ENCODE measurements around the gene PPA1.

The PPA1 gene

GRCh38 chr10:70212277-70212676 is 21.0 kb downstream of the PPA1 start:
- peaks cover 9% of the 10 kb centered on the region; the same call in 1 of the 2 replicates for H3K36me3 ChIP-seq (ENCODE audit: control insufficient read depth, insufficient read depth, low read length)
- H3K4me3 ChIP-seq (ENCODE audit: low read length): no peak overlapping the region
- H3K27ac ChIP-seq (ENCODE audit: low read length): no peak overlapping the region
- H3K27me3 ChIP-seq (ENCODE audit: control insufficient read depth, insufficient read depth, low read length): no peaks in the 10 kb centered on the region
- H3K9me3 ChIP-seq (ENCODE audit: control insufficient read depth, insufficient read depth, low read length): no peaks in the 10 kb centered on the region
- DNase-seq (ENCODE audit: low read depth, low spot score): no peak
- no peaks in the 10 kb centered on the region for H3K4me1 ChIP-seq (ENCODE audit: control insufficient read depth, insufficient read depth, low read length)

GRCh38 chr10:70206762-70207161 is 26.5 kb downstream of the PPA1 start:
- DNase-seq (ENCODE audit: low read depth, low spot score): no peak
- Histone ChIP-seq H3K27ac (ENCODE audit: low read length) (no peak overlapping the region), H3K9me3 (ENCODE audit: control insufficient read depth, insufficient read depth, low read length) (no peaks in the 10 kb centered on the region), H3K27me3 (ENCODE audit: control insufficient read depth, insufficient read depth, low read length) (no peaks in the 10 kb centered on the region), H3K4me1 (ENCODE audit: control insufficient read depth, insufficient read depth, low read length) (no peaks in the 10 kb centered on the region), H3K4me3 (ENCODE audit: low read length) (no peak overlapping the region), H3K36me3 (ENCODE audit: control insufficient read depth, insufficient read depth, low read length) (peaks cover 14% of the 10 kb centered on the region)
- WGBS (ENCODE audit: insufficient coverage, insufficient read length): no CpG with 5 or more reads among the region's 5 CpGs

- H3K4me3 ChIP-seq (ENCODE audit: low read length): no peak overlapping the region
- DNase-seq (ENCODE audit: low read depth, low spot score): no peak
- WGBS (ENCODE audit: insufficient coverage, insufficient read length): no CpG with 5 or more reads among the region's 1 CpG
- no peaks in the 10 kb centered on the region for H3K9me3 ChIP-seq (ENCODE audit: control insufficient read depth, insufficient read depth, low read length)
- H3K27me3 ChIP-seq (ENCODE audit: control insufficient read depth, insufficient read depth, low read length): no peaks in the 10 kb centered on the region
- H3K36me3 ChIP-seq (ENCODE audit: control insufficient read depth, insufficient read depth, low read length): peaks cover 6% of the 10 kb centered on the region
- no peaks in the 10 kb centered on the region for H3K4me1 ChIP-seq (ENCODE audit: control insufficient read depth, insufficient read depth, low read length)
- H3K27ac ChIP-seq (ENCODE audit: low read length): no peak overlapping the region
Measured at GRCh38 chr10:70201105-70201504, 32.1 kb downstream of the PPA1 start.

GRCh38 chr10:70198696-70199466 is 34.3 kb downstream of the PPA1 start:
- H3K36me3 ChIP-seq (ENCODE audit: control insufficient read depth, insufficient read depth, low read length): peaks cover 3% of the 10 kb centered on the region
- H3K9me3 ChIP-seq (ENCODE audit: control insufficient read depth, insufficient read depth, low read length): no peaks in the 10 kb centered on the region
- H3K4me3 ChIP-seq (ENCODE audit: low read length): no peak overlapping the region
- WGBS (ENCODE audit: insufficient coverage, insufficient read length): no CpG with 5 or more reads among the region's 5 CpGs
- DNase-seq (ENCODE audit: low read depth, low spot score): no peak
- no peak overlapping the region for H3K27ac ChIP-seq (ENCODE audit: low read length)
- no peaks in the 10 kb centered on the region for H3K27me3 ChIP-seq (ENCODE audit: control insufficient read depth, insufficient read depth, low read length)
- no peaks in the 10 kb centered on the region for H3K4me1 ChIP-seq (ENCODE audit: control insufficient read depth, insufficient read depth, low read length)

GRCh38 chr10:70197235-70197945 is 35.8 kb downstream of the PPA1 start:
- Histone ChIP-seq H3K36me3 (ENCODE audit: control insufficient read depth, insufficient read depth, low read length) (no peaks in the 10 kb centered on the region), H3K9me3 (ENCODE audit: control insufficient read depth, insufficient read depth, low read length) (no peaks in the 10 kb centered on the region), H3K4me1 (ENCODE audit: control insufficient read depth, insufficient read depth, low read length) (no peaks in the 10 kb centered on the region), H3K4me3 (ENCODE audit: low read length) (no peak overlapping the region), H3K27ac (ENCODE audit: low read length) (no peak overlapping the region), H3K27me3 (ENCODE audit: control insufficient read depth, insufficient read depth, low read length) (no peaks in the 10 kb centered on the region)
- DNase-seq (ENCODE audit: low read depth, low spot score): no peak
- WGBS (ENCODE audit: insufficient coverage, insufficient read length): no CpG with 5 or more reads among the region's 7 CpGs

GRCh38 chr10:70193391-70193844 is 39.8 kb downstream of the PPA1 start:
- no CpG with 5 or more reads among the region's 7 CpGs for WGBS (ENCODE audit: insufficient coverage, insufficient read length)
- no peaks in the 10 kb centered on the region for H3K36me3 ChIP-seq (ENCODE audit: control insufficient read depth, insufficient read depth, low read length)
- no peak overlapping the region for H3K27ac ChIP-seq (ENCODE audit: low read length)
- no peak for DNase-seq (ENCODE audit: low read depth, low spot score)
- H3K4me1 ChIP-seq (ENCODE audit: control insufficient read depth, insufficient read depth, low read length): no peaks in the 10 kb centered on the region
- no peaks in the 10 kb centered on the region for H3K9me3 ChIP-seq (ENCODE audit: control insufficient read depth, insufficient read depth, low read length)
- H3K4me3 ChIP-seq (ENCODE audit: low read length): no peak overlapping the region
- no peaks in the 10 kb centered on the region for H3K27me3 ChIP-seq (ENCODE audit: control insufficient read depth, insufficient read depth, low read length)

GRCh38 chr10:70192326-70192968 is 40.8 kb downstream of the PPA1 start:
- Histone ChIP-seq H3K36me3 (ENCODE audit: control insufficient read depth, insufficient read depth, low read length) (no peaks in the 10 kb centered on the region), H3K27me3 (ENCODE audit: control insufficient read depth, insufficient read depth, low read length) (no peaks in the 10 kb centered on the region), H3K9me3 (ENCODE audit: control insufficient read depth, insufficient read depth, low read length) (no peaks in the 10 kb centered on the region), H3K27ac (ENCODE audit: low read length) (no peak overlapping the region), H3K4me1 (ENCODE audit: control insufficient read depth, insufficient read depth, low read length) (no peaks in the 10 kb centered on the region), H3K4me3 (ENCODE audit: low read length) (no peak overlapping the region)
- no peak for DNase-seq (ENCODE audit: low read depth, low spot score)
- no CpG with 5 or more reads among the region's 5 CpGs for WGBS (ENCODE audit: insufficient coverage, insufficient read length)

GRCh38 chr10:70191972-70192305 is 41.3 kb downstream of the PPA1 start:
- H3K27me3 ChIP-seq (ENCODE audit: control insufficient read depth, insufficient read depth, low read length): no peaks in the 10 kb centered on the region
- no peaks in the 10 kb centered on the region for H3K36me3 ChIP-seq (ENCODE audit: control insufficient read depth, insufficient read depth, low read length)
- H3K4me3 ChIP-seq (ENCODE audit: low read length): no peak overlapping the region
- no peak for DNase-seq (ENCODE audit: low read depth, low spot score)
- no peaks in the 10 kb centered on the region for H3K9me3 ChIP-seq (ENCODE audit: control insufficient read depth, insufficient read depth, low read length)
- no peaks in the 10 kb centered on the region for H3K4me1 ChIP-seq (ENCODE audit: control insufficient read depth, insufficient read depth, low read length)
- H3K27ac ChIP-seq (ENCODE audit: low read length): no peak overlapping the region

- no peak for DNase-seq (ENCODE audit: low read depth, low spot score)
- no peak overlapping the region for H3K27ac ChIP-seq (ENCODE audit: low read length)
- H3K36me3 ChIP-seq (ENCODE audit: control insufficient read depth, insufficient read depth, low read length): no peaks in the 10 kb centered on the region
- H3K4me3 ChIP-seq (ENCODE audit: low read length): no peak overlapping the region
- no peaks in the 10 kb centered on the region for H3K27me3 ChIP-seq (ENCODE audit: control insufficient read depth, insufficient read depth, low read length)
- no peaks in the 10 kb centered on the region for H3K9me3 ChIP-seq (ENCODE audit: control insufficient read depth, insufficient read depth, low read length)
- no peaks in the 10 kb centered on the region for H3K4me1 ChIP-seq (ENCODE audit: control insufficient read depth, insufficient read depth, low read length)
- no CpG with 5 or more reads among the region's 4 CpGs for WGBS (ENCODE audit: insufficient coverage, insufficient read length)
Measured at GRCh38 chr10:70191161-70191971, 41.9 kb downstream of the PPA1 start.

GRCh38 chr10:70190581-70190980 is 42.6 kb downstream of the PPA1 start:
- H3K27ac ChIP-seq (ENCODE audit: low read length): no peak overlapping the region
- no peaks in the 10 kb centered on the region for H3K27me3 ChIP-seq (ENCODE audit: control insufficient read depth, insufficient read depth, low read length)
- no peak for DNase-seq (ENCODE audit: low read depth, low spot score)
- no CpG with 5 or more reads among the region's 5 CpGs for WGBS (ENCODE audit: insufficient coverage, insufficient read length)
- no peaks in the 10 kb centered on the region for H3K4me1 ChIP-seq (ENCODE audit: control insufficient read depth, insufficient read depth, low read length)
- H3K4me3 ChIP-seq (ENCODE audit: low read length): no peak overlapping the region
- no peaks in the 10 kb centered on the region for H3K36me3 ChIP-seq (ENCODE audit: control insufficient read depth, insufficient read depth, low read length)
- H3K9me3 ChIP-seq (ENCODE audit: control insufficient read depth, insufficient read depth, low read length): no peaks in the 10 kb centered on the region
